ENCODE data around the gene FAM120C. TPM values are rescaled to one million over a fixed set of nuclear protein-coding genes. Genes with fewer than 3 reads are reported as not detected.

FAM120C gene
- total and polyA plus RNA-seq, 4 donors = 1.1 to 14.1 (median 7.6) TPM

GRCh38 chrX:54089191-54089590, 93.9 kb downstream of the FAM120C start:
- H3K27ac ChIP-seq (ENCODE audit: low read depth in 1 of 2, low read length in 2 of 2) = no peak overlapping the region
- intact Hi-C loops (cut with DNase I) = no loop called here
- H3K4me1 ChIP-seq (ENCODE audit: control insufficient read depth in 1 of 2, insufficient read depth in 2 of 2, low read length in 2 of 2) = no peaks in the 10 kb centered on the region
- no peaks in the 10 kb centered on the region for H3K27me3 ChIP-seq (ENCODE audit: control insufficient read depth in 1 of 2, insufficient read depth in 2 of 2, low read length in 1 of 2)
- no peak for ATAC-seq (ENCODE audit: low FRiP score)
- WGBS, 2 donors = 75 to 78% methylated on average over 2 of the region's 2 CpGs
- H3K9me3 ChIP-seq (ENCODE audit: control insufficient read depth, low read length) = no peaks in the 10 kb centered on the region
- no peak for DNase-seq
- H3K36me3 ChIP-seq (ENCODE audit: control insufficient read depth in 1 of 2, insufficient read depth in 2 of 2, low read length in 1 of 2) = peaks cover 0 to 3% of the 10 kb centered on the region in 2 donors
- no peak overlapping the region for H3K4me3 ChIP-seq (ENCODE audit: low read length in 2 of 2)

- WGBS, 2 donors = 67 to 73% methylated on average over 4 of the region's 4 CpGs
- no peak for ATAC-seq (ENCODE audit: low FRiP score)
- intact Hi-C loops (cut with DNase I) = no loop called here
These were observed 95.4 kb downstream of the FAM120C start for GRCh38 chrX:54087661-54088060.

GRCh38 chrX:54085666-54086065, 97.4 kb downstream of the FAM120C start:
- Histone ChIP-seq H3K4me1 (ENCODE audit: control insufficient read depth in 1 of 2, insufficient read depth in 2 of 2, low read length in 2 of 2) (no peaks in the 10 kb centered on the region), H3K27me3 (ENCODE audit: control insufficient read depth in 1 of 2, insufficient read depth in 2 of 2, low read length in 1 of 2) (no peaks in the 10 kb centered on the region), H3K4me3 (ENCODE audit: low read length in 2 of 2) (no peak overlapping the region), H3K27ac (ENCODE audit: low read depth in 1 of 2, low read length in 2 of 2) (no peak overlapping the region), H3K9me3 (ENCODE audit: control insufficient read depth, low read length) (no peaks in the 10 kb centered on the region), H3K36me3 (ENCODE audit: control insufficient read depth in 1 of 2, insufficient read depth in 2 of 2, low read length in 1 of 2) (peaks cover 0 to 3% of the 10 kb centered on the region in 2 donors)
- 76 to 93% methylated on average over 6 of the region's 6 CpGs for WGBS, 2 donors
- no peak for ATAC-seq (ENCODE audit: low FRiP score)
- intact Hi-C loops (cut with DNase I) = no loop called here
- DNase-seq = no peak

More at GRCh38 chrX:54087661-54088060, 95.4 kb downstream of the FAM120C start:
- Histone ChIP-seq H3K27ac (ENCODE audit: low read depth in 1 of 2, low read length in 2 of 2) (no peak overlapping the region), H3K4me1 (ENCODE audit: control insufficient read depth in 1 of 2, insufficient read depth in 2 of 2, low read length in 2 of 2) (no peaks in the 10 kb centered on the region), H3K36me3 (ENCODE audit: control insufficient read depth in 1 of 2, insufficient read depth in 2 of 2, low read length in 1 of 2) (peaks cover 0 to 3% of the 10 kb centered on the region in 2 donors), H3K27me3 (ENCODE audit: control insufficient read depth in 1 of 2, insufficient read depth in 2 of 2, low read length in 1 of 2) (no peaks in the 10 kb centered on the region), H3K9me3 (ENCODE audit: control insufficient read depth, low read length) (no peaks in the 10 kb centered on the region), H3K4me3 (ENCODE audit: low read length in 2 of 2) (no peak overlapping the region)
- DNase-seq = no peak

GRCh38 chrX:54076903-54077302, 106.2 kb downstream of the FAM120C start:
- WGBS, 2 donors = 85 to 94% methylated on average over 2 of the region's 2 CpGs
- intact Hi-C loops (cut with DNase I) = no loop called here
- Histone ChIP-seq H3K4me1 (ENCODE audit: control insufficient read depth in 1 of 2, insufficient read depth in 2 of 2, low read length in 2 of 2) (no peaks in the 10 kb centered on the region), H3K27me3 (ENCODE audit: control insufficient read depth in 1 of 2, insufficient read depth in 2 of 2, low read length in 1 of 2) (no peaks in the 10 kb centered on the region), H3K27ac (ENCODE audit: low read depth in 1 of 2, low read length in 2 of 2) (no peak overlapping the region), H3K36me3 (ENCODE audit: control insufficient read depth in 1 of 2, insufficient read depth in 2 of 2, low read length in 1 of 2) (no peaks in the 10 kb centered on the region), H3K4me3 (ENCODE audit: low read length in 2 of 2) (no peak overlapping the region), H3K9me3 (ENCODE audit: control insufficient read depth, low read length) (no peaks in the 10 kb centered on the region)
- DNase-seq (no peak), ATAC-seq (ENCODE audit: low FRiP score) (no peak)

GRCh38 chrX:54074826-54075225, 108.2 kb downstream of the FAM120C start:
- no peaks in the 10 kb centered on the region for H3K4me1 ChIP-seq (ENCODE audit: control insufficient read depth in 1 of 2, insufficient read depth in 2 of 2, low read length in 2 of 2)
- no peaks in the 10 kb centered on the region for H3K36me3 ChIP-seq (ENCODE audit: control insufficient read depth in 1 of 2, insufficient read depth in 2 of 2, low read length in 1 of 2)
- intact Hi-C loops (cut with DNase I) = no loop called here
- H3K4me3 ChIP-seq (ENCODE audit: low read length in 2 of 2) = no peak overlapping the region
- no peak for ATAC-seq (ENCODE audit: low FRiP score)
- H3K27ac ChIP-seq (ENCODE audit: low read depth in 1 of 2, low read length in 2 of 2) = no peak overlapping the region
- DNase-seq = no peak
- no peaks in the 10 kb centered on the region for H3K27me3 ChIP-seq (ENCODE audit: control insufficient read depth in 1 of 2, insufficient read depth in 2 of 2, low read length in 1 of 2)
- H3K9me3 ChIP-seq (ENCODE audit: control insufficient read depth, low read length) = no peaks in the 10 kb centered on the region
- 89 to 97% methylated on average over 6 of the region's 6 CpGs for WGBS, 2 donors

- Histone ChIP-seq H3K4me1 (ENCODE audit: control insufficient read depth in 1 of 2, insufficient read depth in 2 of 2, low read length in 2 of 2) (no peaks in the 10 kb centered on the region), H3K9me3 (ENCODE audit: control insufficient read depth, low read length) (no peaks in the 10 kb centered on the region), H3K27me3 (ENCODE audit: control insufficient read depth in 1 of 2, insufficient read depth in 2 of 2, low read length in 1 of 2) (no peaks in the 10 kb centered on the region), H3K36me3 (ENCODE audit: control insufficient read depth in 1 of 2, insufficient read depth in 2 of 2, low read length in 1 of 2) (no peaks in the 10 kb centered on the region), H3K4me3 (ENCODE audit: low read length in 2 of 2) (no peak overlapping the region), H3K27ac (ENCODE audit: low read depth in 1 of 2, low read length in 2 of 2) (no peak overlapping the region)
- ATAC-seq (ENCODE audit: low FRiP score) (no peak), DNase-seq (no peak)
- intact Hi-C loops (cut with DNase I) = no loop called here
- WGBS, 2 donors = 62 to 91% methylated on average over 2 of the region's 2 CpGs
These were observed 115.3 kb downstream of the FAM120C start for GRCh38 chrX:54067766-54068165.

GRCh38 chrX:54066841-54067240, 116.2 kb downstream of the FAM120C start:
- Histone ChIP-seq H3K27ac (ENCODE audit: low read depth in 1 of 2, low read length in 2 of 2) (no peak overlapping the region), H3K36me3 (ENCODE audit: control insufficient read depth in 1 of 2, insufficient read depth in 2 of 2, low read length in 1 of 2) (no peaks in the 10 kb centered on the region), H3K27me3 (ENCODE audit: control insufficient read depth in 1 of 2, insufficient read depth in 2 of 2, low read length in 1 of 2) (no peaks in the 10 kb centered on the region), H3K9me3 (ENCODE audit: control insufficient read depth, low read length) (no peaks in the 10 kb centered on the region), H3K4me1 (ENCODE audit: control insufficient read depth in 1 of 2, insufficient read depth in 2 of 2, low read length in 2 of 2) (no peaks in the 10 kb centered on the region), H3K4me3 (ENCODE audit: low read length in 2 of 2) (no peak overlapping the region)
- no peak for DNase-seq
- intact Hi-C loops (cut with DNase I) = no loop called here
- ATAC-seq (ENCODE audit: low FRiP score) = no peak

- no peaks in the 10 kb centered on the region for H3K27me3 ChIP-seq (ENCODE audit: control insufficient read depth in 1 of 2, insufficient read depth in 2 of 2, low read length in 1 of 2)
- intact Hi-C loops (cut with DNase I) = no loop called here
- H3K9me3 ChIP-seq (ENCODE audit: control insufficient read depth, low read length) = no peaks in the 10 kb centered on the region
- H3K36me3 ChIP-seq (ENCODE audit: control insufficient read depth in 1 of 2, insufficient read depth in 2 of 2, low read length in 1 of 2) = no peaks in the 10 kb centered on the region
- ATAC-seq (ENCODE audit: low FRiP score) (no peak), DNase-seq (no peak)
- 79 to 93% methylated on average over 3 of the region's 3 CpGs for WGBS, 2 donors
- no peak overlapping the region for H3K4me3 ChIP-seq (ENCODE audit: low read length in 2 of 2)
- H3K4me1 ChIP-seq (ENCODE audit: control insufficient read depth in 1 of 2, insufficient read depth in 2 of 2, low read length in 2 of 2) = no peaks in the 10 kb centered on the region
- no peak overlapping the region for H3K27ac ChIP-seq (ENCODE audit: low read depth in 1 of 2, low read length in 2 of 2)
These were observed 118.5 kb downstream of the FAM120C start for GRCh38 chrX:54064564-54064963.

- Histone ChIP-seq H3K27me3 (ENCODE audit: control insufficient read depth in 1 of 2, insufficient read depth in 2 of 2, low read length in 1 of 2) (no peaks in the 10 kb centered on the region), H3K9me3 (ENCODE audit: control insufficient read depth, low read length) (no peaks in the 10 kb centered on the region), H3K27ac (ENCODE audit: low read depth in 1 of 2, low read length in 2 of 2) (no peak overlapping the region), H3K4me1 (ENCODE audit: control insufficient read depth in 1 of 2, insufficient read depth in 2 of 2, low read length in 2 of 2) (no peaks in the 10 kb centered on the region), H3K4me3 (ENCODE audit: low read length in 2 of 2) (no peak overlapping the region), H3K36me3 (ENCODE audit: control insufficient read depth in 1 of 2, insufficient read depth in 2 of 2, low read length in 1 of 2) (no peaks in the 10 kb centered on the region)
- WGBS, 2 donors = 64 to 83% methylated on average over 2 of the region's 2 CpGs
- DNase-seq (no peak), ATAC-seq (ENCODE audit: low FRiP score) (no peak)
- intact Hi-C loops (cut with DNase I) = no loop called here
These were observed 119.7 kb downstream of the FAM120C start for GRCh38 chrX:54063361-54063760.
